ENCODE data around the gene RNASEH2A. TPM values are rescaled to one million over a fixed set of nuclear protein-coding genes. Genes with fewer than 3 reads are reported as not detected.

The RNASEH2A gene
- total RNA-seq, 1 donor from 2014 or later, result 16.7 TPM

DNA sequence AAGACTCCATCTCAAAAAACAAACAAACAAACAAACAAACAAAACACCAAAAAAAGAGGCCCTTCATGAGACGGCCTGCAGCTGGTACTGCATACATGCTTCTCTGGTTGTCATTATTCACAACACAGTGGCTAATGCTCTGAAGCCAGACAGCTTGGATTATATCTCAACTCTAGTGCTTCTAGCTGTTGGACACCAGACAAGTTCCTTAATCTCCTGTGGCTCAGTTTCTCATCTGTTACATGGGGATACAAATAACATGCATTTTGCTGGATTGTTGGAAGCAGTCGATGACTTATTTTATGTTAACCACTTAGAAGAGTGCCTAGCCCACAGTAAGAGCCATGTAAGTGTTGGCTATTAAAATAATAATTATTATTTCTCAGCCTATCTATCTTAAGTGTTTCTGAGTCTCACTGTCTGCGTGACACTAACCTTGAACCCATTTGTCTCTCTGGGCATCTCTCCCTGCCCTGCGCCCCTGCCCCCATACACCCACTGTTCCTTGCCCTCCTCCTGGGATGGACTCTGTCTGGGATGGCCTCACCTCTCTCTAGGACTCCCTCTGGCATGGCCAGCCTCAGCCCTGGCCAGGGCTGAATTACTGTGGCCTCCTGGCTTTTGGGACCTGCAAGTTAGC is 18.2 kb upstream of the RNASEH2A start:
- Mint-ChIP-seq H3K9me3 (ENCODE audit: unreplicated experiment) (peaks cover 14% of the 10 kb centered on the region), H3K27me3 (ENCODE audit: unreplicated experiment) (peaks cover 9% of the 10 kb centered on the region), H3K4me1 (ENCODE audit: low read depth, unreplicated experiment) (peaks cover 17% of the 10 kb centered on the region), H3K4me3 (ENCODE audit: unreplicated experiment) (peak overlapping the region; percentile 57), H3K36me3 (ENCODE audit: unreplicated experiment) (no peaks in the 10 kb centered on the region), H3K27ac (ENCODE audit: unreplicated experiment) (peak overlapping the region; percentile 82)
- no peak for DNase-seq
- TF ChIP-seq, protein P1, sequence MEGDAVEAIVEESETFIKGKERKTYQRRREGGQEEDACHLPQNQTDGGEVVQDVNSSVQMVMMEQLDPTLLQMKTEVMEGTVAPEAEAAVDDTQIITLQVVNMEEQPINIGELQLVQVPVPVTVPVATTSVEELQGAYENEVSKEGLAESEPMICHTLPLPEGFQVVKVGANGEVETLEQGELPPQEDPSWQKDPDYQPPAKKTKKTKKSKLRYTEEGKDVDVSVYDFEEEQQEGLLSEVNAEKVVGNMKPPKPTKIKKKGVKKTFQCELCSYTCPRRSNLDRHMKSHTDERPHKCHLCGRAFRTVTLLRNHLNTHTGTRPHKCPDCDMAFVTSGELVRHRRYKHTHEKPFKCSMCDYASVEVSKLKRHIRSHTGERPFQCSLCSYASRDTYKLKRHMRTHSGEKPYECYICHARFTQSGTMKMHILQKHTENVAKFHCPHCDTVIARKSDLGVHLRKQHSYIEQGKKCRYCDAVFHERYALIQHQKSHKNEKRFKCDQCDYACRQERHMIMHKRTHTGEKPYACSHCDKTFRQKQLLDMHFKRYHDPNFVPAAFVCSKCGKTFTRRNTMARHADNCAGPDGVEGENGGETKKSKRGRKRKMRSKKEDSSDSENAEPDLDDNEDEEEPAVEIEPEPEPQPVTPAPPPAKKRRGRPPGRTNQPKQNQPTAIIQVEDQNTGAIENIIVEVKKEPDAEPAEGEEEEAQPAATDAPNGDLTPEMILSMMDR (IDR thresholded peaks at IDR 0.05; ENCODE audit: partially characterized antibody, unreplicated experiment), result no peak

DNA sequence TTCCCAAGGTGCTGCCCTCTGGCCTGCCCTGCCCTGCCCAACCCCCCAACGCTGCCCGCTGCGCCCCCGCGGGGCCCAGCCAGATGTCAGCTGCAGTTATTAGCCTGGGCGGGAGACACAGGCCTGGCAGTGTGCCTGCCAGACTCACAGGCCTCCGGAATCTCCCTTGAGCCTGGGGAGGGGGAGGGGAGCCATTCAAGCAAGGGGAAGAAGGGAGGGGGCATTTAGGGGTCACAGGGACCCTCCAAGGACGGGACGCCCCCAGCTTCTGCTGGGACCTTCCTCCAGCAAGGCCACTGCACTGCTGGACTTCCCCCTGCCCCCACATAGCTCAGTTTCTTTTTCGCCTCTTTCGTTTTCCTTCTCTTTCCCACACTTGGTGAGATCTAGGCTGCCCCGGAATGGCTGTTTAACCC is 17.7 kb upstream of the RNASEH2A start:
- Mint-ChIP-seq H3K4me1 (ENCODE audit: low read depth, unreplicated experiment) (peaks cover 14% of the 10 kb centered on the region), H3K4me3 (ENCODE audit: unreplicated experiment) (peak overlapping the region; percentile 79), H3K9me3 (ENCODE audit: unreplicated experiment) (peaks cover 12% of the 10 kb centered on the region), H3K27me3 (ENCODE audit: unreplicated experiment) (peaks cover 6% of the 10 kb centered on the region), H3K36me3 (ENCODE audit: unreplicated experiment) (no peaks in the 10 kb centered on the region), H3K27ac (ENCODE audit: unreplicated experiment) (peak overlapping the region; percentile 82)
- DNase-seq, result peak; percentile 63
- TF ChIP-seq, protein P1 (IDR thresholded peaks at IDR 0.05; ENCODE audit: partially characterized antibody, unreplicated experiment), result no peak

DNA sequence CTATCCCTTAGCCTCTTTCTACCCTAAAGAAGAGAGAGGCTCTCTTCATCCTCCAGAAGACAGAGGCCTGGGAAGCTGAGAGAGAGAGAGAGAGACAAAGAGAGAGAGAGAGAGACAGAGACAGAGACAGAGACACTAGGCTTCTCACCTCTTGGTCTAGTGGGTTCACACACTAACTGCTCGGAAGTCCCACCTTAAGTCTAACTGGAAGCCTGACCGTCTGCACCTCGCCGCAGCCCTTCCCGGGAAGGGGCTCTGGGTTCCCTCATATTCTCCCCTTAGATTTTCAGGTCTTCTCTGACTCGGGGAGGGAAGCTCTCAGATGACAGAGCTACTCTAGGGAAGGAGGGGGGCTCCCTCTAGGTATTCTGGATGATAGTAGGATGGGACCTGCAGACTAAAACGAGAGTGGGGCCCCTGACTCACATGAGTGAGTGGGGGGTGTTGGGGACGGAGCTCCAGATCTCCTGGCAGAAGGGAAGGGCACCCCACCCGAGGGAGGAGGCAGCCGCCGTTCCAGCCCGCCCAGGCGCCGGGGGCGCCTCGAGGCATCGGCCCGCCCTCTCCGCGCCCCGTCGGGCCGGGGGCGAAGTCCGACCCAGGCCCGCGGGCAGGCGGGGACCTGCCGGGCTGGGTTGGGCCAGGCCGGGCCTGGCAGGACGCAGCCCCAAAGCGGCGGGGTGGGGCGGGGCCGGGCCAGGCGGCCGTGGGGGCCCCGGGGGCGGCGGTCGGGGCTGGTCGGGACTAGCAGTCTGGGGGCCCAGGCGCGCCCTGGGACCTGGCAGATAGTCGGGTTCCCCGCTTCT is 17.1 kb upstream of the RNASEH2A start:
- Mint-ChIP-seq H3K9me3 (ENCODE audit: unreplicated experiment) (peaks cover 15% of the 10 kb centered on the region), H3K27me3 (ENCODE audit: unreplicated experiment) (peaks cover 8% of the 10 kb centered on the region), H3K4me3 (ENCODE audit: unreplicated experiment) (peak overlapping the region; percentile 79), H3K27ac (ENCODE audit: unreplicated experiment) (peak overlapping the region; percentile 72), H3K4me1 (ENCODE audit: low read depth, unreplicated experiment) (peaks cover 18% of the 10 kb centered on the region), H3K36me3 (ENCODE audit: unreplicated experiment) (no peaks in the 10 kb centered on the region)
- TF ChIP-seq, protein P1 (IDR thresholded peaks at IDR 0.05; ENCODE audit: partially characterized antibody, unreplicated experiment), result no peak
- DNase-seq, result peak; percentile 18

DNA sequence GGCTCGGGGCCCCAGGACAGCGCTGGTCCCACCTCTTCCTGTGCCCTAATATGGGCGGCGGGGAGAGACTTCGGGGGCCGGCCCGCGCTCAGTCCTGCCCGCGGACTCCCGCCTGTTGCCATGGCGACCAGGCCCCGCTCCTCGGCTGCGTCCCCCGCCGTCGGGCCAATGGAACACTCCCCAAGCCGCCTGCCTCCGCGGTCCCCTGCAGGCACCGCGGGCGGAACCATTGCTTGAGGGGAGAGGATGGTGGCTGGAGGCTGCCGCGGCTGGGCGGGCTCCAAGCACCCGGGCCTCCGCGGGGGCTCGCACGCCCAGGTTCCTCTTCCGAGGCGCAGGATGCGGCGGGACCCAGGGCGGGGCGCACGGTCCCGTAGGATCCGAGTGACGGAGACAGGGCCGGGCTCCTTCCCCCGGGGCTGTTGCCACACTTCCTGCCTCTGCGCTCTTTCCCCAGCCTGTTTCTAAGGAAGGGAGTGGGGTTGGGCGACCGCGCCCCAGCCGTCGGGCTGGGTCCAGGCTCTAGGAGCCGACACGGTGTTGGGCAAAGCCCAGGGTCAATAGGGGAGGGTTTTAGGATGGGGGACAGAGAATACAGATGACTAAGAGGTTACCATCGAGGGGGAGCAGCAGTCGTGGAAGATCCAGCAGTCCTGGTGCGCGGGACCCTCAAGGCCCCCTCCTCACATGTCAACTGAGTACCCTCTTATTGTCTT is 16.3 kb upstream of the RNASEH2A start:
- peak overlapping the region; percentile 76 for H3K4me3 Mint-ChIP-seq (ENCODE audit: unreplicated experiment)
- TF ChIP-seq, protein P1 (IDR thresholded peaks at IDR 0.05; ENCODE audit: partially characterized antibody, unreplicated experiment), result no peak
- DNase-seq, result peak; percentile 96
- no peaks in the 10 kb centered on the region for H3K36me3 Mint-ChIP-seq (ENCODE audit: unreplicated experiment)
- H3K27me3 Mint-ChIP-seq (ENCODE audit: unreplicated experiment), result peaks cover 9% of the 10 kb centered on the region
- H3K27ac Mint-ChIP-seq (ENCODE audit: unreplicated experiment), result peak overlapping the region; percentile 48
- H3K4me1 Mint-ChIP-seq (ENCODE audit: low read depth, unreplicated experiment), result peaks cover 18% of the 10 kb centered on the region
- H3K9me3 Mint-ChIP-seq (ENCODE audit: unreplicated experiment), result peaks cover 16% of the 10 kb centered on the region

Data from glutamatergic neuron (in vitro differentiated cells).